HepG2 (cell line): ENCODE results near the gene FADD. TPM values are rescaled to one million over a fixed set of nuclear protein-coding genes. Genes with fewer than 3 reads are reported as not detected.

Source experiments
- MXD4 ChIP-seq: IDR thresholded peaks from 2 replicates; pipeline ENCODE4 v1.6.1; 2016; ENCODE audit warnings: mild to moderate bottlenecking, missing biosample characterization, missing genetic modification reagents
- NR2F6 ChIP-seq, 2 experiments: IDR thresholded peaks; 2 replicates each; pipeline ENCODE4 v1.6.1; 2016; ENCODE audit warnings: antibody characterized with exemption in 1 of 2, mild to moderate bottlenecking in 1 of 2
- XRCC5 ChIP-seq: fragments of 200-400 bp; formaldehyde crosslinking; optimal IDR thresholded peaks from 2 replicates; pipeline ENCODE3; 2017; ENCODE audit warnings: mild to moderate bottlenecking, low read length
- ZNF256 ChIP-seq: sonication (generic); formaldehyde crosslinking; conservative IDR thresholded peaks from 2 replicates; pipeline ENCODE4 v1.4.0; 2020; ENCODE audit warnings: missing genetic modification reagents
- ZNF660 ChIP-seq: sonication (generic); formaldehyde crosslinking; IDR thresholded peaks from 2 replicates; pipeline ENCODE4 v1.5.1; 2020; ENCODE audit warnings: mild to moderate bottlenecking, low read depth, missing genetic modification reagents, borderline replicate concordance
- polyA plus RNA-seq, 8 experiments: library from polyadenylated mRNA; depleted of rRNA in 3 of 8; stranded (reverse) in 7 of 8; unstranded in 1 of 8; fragments of >200 nt; fragmentation: Illumina TruSeq in 4 of 8; extraction: Trizol in 4 of 8; gene quantifications; 2 replicates each; pipeline versions ENCODE4 v1.2.1 to v1.2.3, GENCODE V29; 2011 to 2016; ENCODE audit warnings: low read depth in 4 of 8, missing spikeins in 1 of 8, mixed read lengths in 1 of 8; ENCODE audit not compliant: insufficient read depth in 1 of 8
- total RNA-seq, 5 experiments: library from RNA; depleted of rRNA; stranded (reverse); fragments of >200 nt; fragmentation: Illumina TruSeq; extraction: Trizol; gene quantifications; 2 replicates each; pipeline ENCODE4 v1.2.3, GENCODE V29; 2016; ENCODE audit warnings: low read depth in 1 of 5
- TF ChIP-seq, protein P1 (sequence below): sonication (generic); formaldehyde crosslinking; IDR thresholded peaks from 2 replicates; pipeline ENCODE4 v1.5.0; 2020; ENCODE audit warnings: mild to moderate bottlenecking, missing genetic modification reagents
- TF ChIP-seq, protein P2 (sequence below): sonication (generic); formaldehyde crosslinking; IDR thresholded peaks from 2 replicates; pipeline ENCODE4 v1.4.0; 2020; ENCODE audit warnings: missing genetic modification reagents
- TF ChIP-seq, protein P3 (sequence below): sonication (generic); formaldehyde crosslinking; IDR thresholded peaks from 2 replicates; pipeline ENCODE4 v1.9.0; 2022; ENCODE audit warnings: missing genetic modification reagents, mild to moderate bottlenecking, borderline replicate concordance

Gene FADD
- total and polyA plus RNA-seq, 2 of the 13 experiments (the other 11 are each of a cell fraction or from before 2014, with no cell fraction given) = 14.2 to 22.2 TPM

DNA sequence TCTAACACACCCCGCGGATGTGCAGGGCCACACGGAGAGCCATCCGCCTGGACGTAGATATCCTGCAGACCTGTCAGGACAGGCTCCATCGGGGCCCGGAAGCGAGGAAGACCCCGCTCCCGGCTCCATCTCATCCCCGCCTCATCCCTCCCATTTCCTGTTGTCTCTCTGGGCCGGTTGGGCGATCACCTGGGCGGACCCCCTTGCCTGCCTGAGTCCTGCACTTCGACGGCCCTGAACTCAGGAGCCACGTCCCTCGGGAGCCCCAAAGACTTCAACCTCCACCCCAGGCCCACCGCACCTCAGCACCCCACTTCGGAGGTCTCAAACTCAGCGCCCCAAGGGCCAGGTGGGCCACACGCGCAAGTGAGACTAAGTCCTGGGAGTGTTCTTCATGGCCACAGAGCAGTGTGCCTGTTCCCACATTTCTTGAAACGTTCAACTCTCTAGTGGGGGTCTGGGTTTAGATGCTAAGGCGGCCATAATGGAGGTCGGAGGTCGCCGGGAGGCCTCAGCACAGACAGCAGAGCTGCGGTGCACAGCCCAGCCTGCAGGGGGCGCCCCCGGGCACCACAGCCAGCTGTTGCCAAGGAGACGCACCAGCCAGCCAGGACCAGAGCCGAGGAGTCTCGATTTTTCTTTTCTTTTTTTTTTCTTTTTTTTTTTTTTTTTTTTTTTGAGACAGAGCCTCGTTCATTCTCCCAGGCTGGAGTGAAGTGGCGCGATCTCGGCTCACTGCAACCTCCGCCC lies 26.0 kb upstream of the FADD start (continued):
- TF ChIP-seq, protein P1, sequence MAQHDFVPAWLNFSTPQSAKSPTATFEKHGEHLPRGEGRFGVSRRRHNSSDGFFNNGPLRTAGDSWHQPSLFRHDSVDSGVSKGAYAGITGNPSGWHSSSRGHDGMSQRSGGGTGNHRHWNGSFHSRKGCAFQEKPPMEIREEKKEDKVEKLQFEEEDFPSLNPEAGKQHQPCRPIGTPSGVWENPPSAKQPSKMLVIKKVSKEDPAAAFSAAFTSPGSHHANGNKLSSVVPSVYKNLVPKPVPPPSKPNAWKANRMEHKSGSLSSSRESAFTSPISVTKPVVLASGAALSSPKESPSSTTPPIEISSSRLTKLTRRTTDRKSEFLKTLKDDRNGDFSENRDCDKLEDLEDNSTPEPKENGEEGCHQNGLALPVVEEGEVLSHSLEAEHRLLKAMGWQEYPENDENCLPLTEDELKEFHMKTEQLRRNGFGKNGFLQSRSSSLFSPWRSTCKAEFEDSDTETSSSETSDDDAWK (CRISPR knock-in tag) = no peak
- TF ChIP-seq ZNF660 (CRISPR knock-in tag) = no peak
- no peak for TF ChIP-seq ZNF256 (CRISPR knock-in tag)
- TF ChIP-seq, protein P2, sequence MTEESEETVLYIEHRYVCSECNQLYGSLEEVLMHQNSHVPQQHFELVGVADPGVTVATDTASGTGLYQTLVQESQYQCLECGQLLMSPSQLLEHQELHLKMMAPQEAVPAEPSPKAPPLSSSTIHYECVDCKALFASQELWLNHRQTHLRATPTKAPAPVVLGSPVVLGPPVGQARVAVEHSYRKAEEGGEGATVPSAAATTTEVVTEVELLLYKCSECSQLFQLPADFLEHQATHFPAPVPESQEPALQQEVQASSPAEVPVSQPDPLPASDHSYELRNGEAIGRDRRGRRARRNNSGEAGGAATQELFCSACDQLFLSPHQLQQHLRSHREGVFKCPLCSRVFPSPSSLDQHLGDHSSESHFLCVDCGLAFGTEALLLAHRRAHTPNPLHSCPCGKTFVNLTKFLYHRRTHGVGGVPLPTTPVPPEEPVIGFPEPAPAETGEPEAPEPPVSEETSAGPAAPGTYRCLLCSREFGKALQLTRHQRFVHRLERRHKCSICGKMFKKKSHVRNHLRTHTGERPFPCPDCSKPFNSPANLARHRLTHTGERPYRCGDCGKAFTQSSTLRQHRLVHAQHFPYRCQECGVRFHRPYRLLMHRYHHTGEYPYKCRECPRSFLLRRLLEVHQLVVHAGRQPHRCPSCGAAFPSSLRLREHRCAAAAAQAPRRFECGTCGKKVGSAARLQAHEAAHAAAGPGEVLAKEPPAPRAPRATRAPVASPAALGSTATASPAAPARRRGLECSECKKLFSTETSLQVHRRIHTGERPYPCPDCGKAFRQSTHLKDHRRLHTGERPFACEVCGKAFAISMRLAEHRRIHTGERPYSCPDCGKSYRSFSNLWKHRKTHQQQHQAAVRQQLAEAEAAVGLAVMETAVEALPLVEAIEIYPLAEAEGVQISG = no peak
- peak; percentile 58 for TF ChIP-seq XRCC5
- TF ChIP-seq NR2F6 (IDR thresholded peaks at IDR 0.05) = no peak
- TF ChIP-seq NR2F6 (CRISPR knock-in tag; IDR thresholded peaks at IDR 0.05) = peak; percentile 30; the same call in 1 of the 2 replicates
- TF ChIP-seq, protein P3, sequence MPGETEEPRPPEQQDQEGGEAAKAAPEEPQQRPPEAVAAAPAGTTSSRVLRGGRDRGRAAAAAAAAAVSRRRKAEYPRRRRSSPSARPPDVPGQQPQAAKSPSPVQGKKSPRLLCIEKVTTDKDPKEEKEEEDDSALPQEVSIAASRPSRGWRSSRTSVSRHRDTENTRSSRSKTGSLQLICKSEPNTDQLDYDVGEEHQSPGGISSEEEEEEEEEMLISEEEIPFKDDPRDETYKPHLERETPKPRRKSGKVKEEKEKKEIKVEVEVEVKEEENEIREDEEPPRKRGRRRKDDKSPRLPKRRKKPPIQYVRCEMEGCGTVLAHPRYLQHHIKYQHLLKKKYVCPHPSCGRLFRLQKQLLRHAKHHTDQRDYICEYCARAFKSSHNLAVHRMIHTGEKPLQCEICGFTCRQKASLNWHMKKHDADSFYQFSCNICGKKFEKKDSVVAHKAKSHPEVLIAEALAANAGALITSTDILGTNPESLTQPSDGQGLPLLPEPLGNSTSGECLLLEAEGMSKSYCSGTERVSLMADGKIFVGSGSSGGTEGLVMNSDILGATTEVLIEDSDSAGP (CRISPR knock-in tag) = no peak
- TF ChIP-seq MXD4 (CRISPR knock-in tag) = no peak
